ES-I3 (cell line): ENCODE data around the gene APRT.
"Not testable (repeated sequence)": the region's sequence is repeated elsewhere in the genome, so short reads cannot be mapped to it uniquely, and the experiment has no call there.

Experiments
- H3K36me3 ChIP-seq: 2 replicates; pipeline ENCODE4 v1.6.1; 2013; ENCODE audit warnings: mild to moderate bottlenecking, low read length, control low read depth, moderate library complexity; ENCODE audit not compliant: insufficient read depth
- H3K4me1 ChIP-seq: 2 replicates; pipeline ENCODE4 v1.6.1; 2013; ENCODE audit warnings: mild to moderate bottlenecking, control low read depth, low read length; ENCODE audit not compliant: insufficient read depth
- H3K9ac ChIP-seq: 2 replicates; pipeline ENCODE4 v1.6.1; 2013; ENCODE audit warnings: low read depth, mild to moderate bottlenecking, low read length, moderate library complexity
- H3K9me3 ChIP-seq: 2 replicates; pipeline ENCODE4 v1.6.1; 2013; ENCODE audit warnings: mild to moderate bottlenecking, low read length, moderate library complexity; ENCODE audit not compliant: control insufficient read depth, insufficient read depth

APRT gene

DNA sequence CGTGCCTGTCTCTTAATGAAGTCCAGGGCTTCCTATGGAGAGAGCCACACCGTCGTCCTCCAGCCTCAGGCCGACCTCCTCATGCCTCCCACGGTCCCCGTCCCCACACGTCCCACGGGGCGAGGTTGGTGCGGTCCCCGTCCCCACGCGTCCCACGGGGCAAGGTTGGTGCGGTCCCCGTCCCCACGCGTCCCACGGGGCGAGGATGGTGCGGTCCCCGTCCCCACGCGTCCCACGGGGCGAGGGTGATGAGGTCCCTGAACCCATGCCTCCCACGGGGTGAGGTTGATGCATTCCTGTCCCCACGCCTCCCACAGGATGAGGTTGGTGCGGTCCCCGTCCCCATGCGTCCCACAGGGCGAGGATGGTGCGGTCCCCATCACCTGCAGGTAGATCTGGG, 24.1 kb upstream of the APRT start:
- H3K36me3 ChIP-seq, result no peaks in the 10 kb centered on the region

DNA sequence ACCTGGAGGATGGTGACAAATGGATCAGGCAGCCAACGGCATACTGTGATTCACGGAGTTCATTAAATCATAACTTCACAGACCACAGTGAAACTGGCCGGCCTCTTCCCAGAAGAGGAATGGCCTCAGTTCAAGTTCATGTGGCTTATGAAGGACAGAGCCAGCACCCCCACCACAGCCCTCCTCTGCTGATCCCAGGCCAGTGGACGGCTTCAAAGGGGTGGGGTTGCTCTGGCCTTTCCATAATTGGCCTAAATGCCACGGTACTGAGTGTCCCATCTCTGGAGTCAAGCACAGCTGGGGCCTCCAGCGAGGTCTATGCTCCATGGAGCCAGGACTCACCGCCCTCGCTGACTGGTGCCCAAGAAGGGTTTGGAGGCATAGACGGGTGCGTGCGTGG, 23.7 kb upstream of the APRT start:
- H3K9ac ChIP-seq, result no peak overlapping the region
- H3K36me3 ChIP-seq, result no peaks in the 10 kb centered on the region
- H3K4me1 ChIP-seq, result no peaks in the 10 kb centered on the region
- H3K9me3 ChIP-seq, result no peaks in the 10 kb centered on the region

More for the DNA sequence above, 24.1 kb upstream of the APRT start:
- H3K4me1 ChIP-seq, result no peaks in the 10 kb centered on the region
- H3K9me3 ChIP-seq, result no peaks in the 10 kb centered on the region
- no peak overlapping the region for H3K9ac ChIP-seq

DNA sequence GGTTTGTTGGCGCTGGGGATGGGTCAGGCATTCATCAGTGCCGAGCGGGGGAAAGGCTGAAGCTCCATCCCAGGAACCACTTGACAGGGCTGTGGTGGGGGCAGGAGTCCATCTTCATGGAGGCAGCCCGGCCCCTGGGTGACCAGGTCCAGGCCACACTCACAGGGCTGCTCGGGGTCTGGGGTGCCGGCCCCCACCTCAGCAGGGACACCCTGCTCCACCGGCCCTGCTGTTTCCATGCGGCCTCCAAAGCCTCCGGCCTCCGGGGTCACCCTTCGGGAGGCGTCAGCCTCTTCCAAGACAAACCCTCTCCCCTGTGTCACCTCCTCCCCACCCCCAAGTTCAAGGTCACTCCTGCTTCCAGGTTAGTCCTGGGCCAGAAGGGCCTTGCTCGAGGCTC, 22.9 kb upstream of the APRT start:
- Histone ChIP-seq H3K9me3 (no peaks in the 10 kb centered on the region), H3K4me1 (no peaks in the 10 kb centered on the region), H3K9ac (no peak overlapping the region), H3K36me3 (no peaks in the 10 kb centered on the region)

DNA sequence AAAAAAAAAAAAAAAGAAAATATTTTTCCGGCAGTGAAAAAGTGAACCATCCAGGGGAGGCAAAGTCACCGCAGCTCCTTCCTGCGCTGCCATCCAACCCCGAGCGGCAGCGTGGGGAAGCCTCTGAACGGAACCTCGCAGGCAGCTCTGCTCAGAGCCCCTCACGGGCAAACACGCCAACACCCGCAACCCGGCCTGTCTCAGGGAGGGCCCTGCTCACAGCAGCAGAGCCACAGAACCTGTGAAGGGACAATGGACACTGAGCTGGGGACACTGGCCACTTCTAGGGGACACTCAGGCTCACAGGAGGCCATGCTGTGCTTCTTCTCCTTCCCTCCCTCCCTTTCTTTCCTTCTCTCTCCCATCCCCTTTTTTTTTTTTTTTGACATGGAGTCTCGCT, 21.4 kb upstream of the APRT start:
- Histone ChIP-seq H3K9me3 (no peaks in the 10 kb centered on the region), H3K9ac (no peak overlapping the region), H3K36me3 (no peaks in the 10 kb centered on the region), H3K4me1 (no peaks in the 10 kb centered on the region)

DNA sequence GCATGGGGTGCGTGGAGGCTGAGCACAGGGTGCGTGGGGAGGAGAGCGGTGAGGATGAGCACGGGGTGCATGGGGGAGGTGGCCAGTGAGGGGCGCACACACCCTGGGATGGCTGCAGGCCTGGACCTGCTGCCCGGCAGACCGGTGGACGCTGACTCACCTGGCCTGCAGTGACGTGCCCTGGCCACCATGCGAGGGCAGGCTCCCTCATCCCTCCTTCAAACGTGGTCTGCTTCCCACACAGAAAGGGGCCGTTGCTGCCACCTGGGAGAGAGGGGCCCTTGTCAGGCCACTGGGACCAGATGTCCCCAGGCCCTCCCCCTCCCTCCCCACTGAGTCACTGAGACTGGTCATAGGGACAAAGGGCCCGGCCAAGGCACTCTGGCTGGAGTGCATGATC, 20.1 kb upstream of the APRT start:
- H3K9me3 ChIP-seq, result no peaks in the 10 kb centered on the region
- no peaks in the 10 kb centered on the region for H3K36me3 ChIP-seq
- H3K4me1 ChIP-seq, result no peaks in the 10 kb centered on the region
- H3K9ac ChIP-seq, result no peak overlapping the region

DNA sequence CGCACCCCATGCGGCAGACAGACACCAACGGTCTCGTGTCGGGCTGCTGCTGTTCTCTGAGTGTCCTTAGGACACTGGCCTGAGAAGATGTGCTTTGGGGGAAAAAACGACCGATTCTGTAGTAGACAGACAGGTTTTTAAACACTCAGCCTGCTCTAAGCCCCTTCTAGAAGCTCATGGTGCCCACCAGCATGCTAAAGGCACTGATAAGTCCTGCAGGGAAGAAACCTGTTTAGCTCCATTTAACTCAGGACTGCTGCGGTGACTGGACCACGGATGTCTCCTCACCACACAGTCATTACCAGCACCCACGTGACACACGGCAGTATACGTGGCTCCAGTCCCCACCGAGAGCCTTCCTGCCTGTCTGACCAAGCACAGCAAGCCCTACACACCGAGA, 19.1 kb upstream of the APRT start:
- Histone ChIP-seq H3K9ac (no peak overlapping the region), H3K9me3 (no peaks in the 10 kb centered on the region), H3K4me1 (no peaks in the 10 kb centered on the region), H3K36me3 (no peaks in the 10 kb centered on the region)

DNA sequence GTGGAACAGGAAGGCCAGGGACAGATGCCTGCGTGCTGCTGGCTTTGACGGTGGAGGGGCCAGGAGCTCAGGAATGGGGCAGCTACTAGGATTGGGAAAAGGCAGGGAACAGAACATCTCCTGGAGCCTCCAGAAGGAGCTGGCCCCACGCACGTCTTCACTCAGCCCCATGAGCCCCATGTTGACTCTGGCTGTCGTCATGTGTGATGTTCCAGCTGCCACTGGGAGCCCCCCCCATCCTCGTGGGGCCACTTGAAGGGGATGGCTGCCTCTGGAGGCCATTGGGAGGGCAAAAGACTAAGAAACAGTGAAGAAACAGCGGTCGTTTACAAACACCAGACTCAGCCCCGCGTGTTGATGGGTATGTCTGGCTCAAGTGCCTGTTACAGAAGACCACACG, 18.5 kb upstream of the APRT start:
- Histone ChIP-seq H3K4me1 (no peaks in the 10 kb centered on the region), H3K36me3 (no peaks in the 10 kb centered on the region), H3K9me3 (no peaks in the 10 kb centered on the region), H3K9ac (no peak overlapping the region)

DNA sequence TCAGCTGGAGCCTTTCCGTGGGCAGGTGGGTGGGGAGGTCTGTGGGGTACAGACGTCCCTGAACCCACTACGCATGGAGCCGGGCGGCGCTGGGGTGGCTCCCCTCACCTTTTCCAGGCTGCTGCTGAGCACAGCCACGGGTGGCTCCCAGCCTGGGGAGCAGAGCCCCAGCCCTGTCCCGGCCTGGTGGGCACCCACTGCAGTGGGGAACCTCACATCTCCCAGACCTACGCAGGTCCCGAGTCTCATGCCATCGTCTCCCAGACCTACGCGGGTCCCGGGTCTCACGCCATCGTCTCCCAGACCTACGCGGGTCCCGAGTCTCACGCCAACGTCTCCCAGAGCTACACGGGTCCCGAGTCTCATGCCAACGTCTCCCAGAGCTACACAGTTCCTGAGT, 17.0 kb upstream of the APRT start:
- Histone ChIP-seq H3K9ac (no peak overlapping the region), H3K4me1 (no peaks in the 10 kb centered on the region), H3K36me3 (no peaks in the 10 kb centered on the region; the same call in 1 of the 2 replicates)

DNA sequence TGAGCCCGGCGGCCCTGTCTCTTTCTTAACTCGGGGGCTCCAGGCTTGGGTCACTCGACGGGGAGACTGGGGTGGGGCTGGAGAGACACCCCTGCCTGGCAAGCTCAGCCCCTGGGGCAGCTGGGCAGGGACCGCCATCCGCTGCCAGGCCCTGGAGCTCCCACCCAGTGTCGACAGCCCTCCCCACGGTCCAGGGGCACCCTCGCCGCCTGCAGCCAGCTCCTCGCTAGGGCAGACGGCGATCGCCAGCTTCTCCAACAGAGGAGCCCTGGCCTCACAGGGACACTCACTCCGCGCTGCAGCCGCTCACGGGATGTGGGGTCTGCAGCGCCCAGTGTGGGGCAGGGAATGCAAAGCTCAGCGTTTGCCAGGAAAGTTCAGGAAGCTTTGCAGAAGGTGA, 16.0 kb upstream of the APRT start:
- H3K9ac ChIP-seq, result no peak overlapping the region
- H3K4me1 ChIP-seq, result no peaks in the 10 kb centered on the region
- no peaks in the 10 kb centered on the region for H3K9me3 ChIP-seq
- H3K36me3 ChIP-seq, result no peaks in the 10 kb centered on the region; the same call in 1 of the 2 replicates

More for the DNA sequence above, 17.0 kb upstream of the APRT start:
- no peaks in the 10 kb centered on the region for H3K9me3 ChIP-seq

DNA sequence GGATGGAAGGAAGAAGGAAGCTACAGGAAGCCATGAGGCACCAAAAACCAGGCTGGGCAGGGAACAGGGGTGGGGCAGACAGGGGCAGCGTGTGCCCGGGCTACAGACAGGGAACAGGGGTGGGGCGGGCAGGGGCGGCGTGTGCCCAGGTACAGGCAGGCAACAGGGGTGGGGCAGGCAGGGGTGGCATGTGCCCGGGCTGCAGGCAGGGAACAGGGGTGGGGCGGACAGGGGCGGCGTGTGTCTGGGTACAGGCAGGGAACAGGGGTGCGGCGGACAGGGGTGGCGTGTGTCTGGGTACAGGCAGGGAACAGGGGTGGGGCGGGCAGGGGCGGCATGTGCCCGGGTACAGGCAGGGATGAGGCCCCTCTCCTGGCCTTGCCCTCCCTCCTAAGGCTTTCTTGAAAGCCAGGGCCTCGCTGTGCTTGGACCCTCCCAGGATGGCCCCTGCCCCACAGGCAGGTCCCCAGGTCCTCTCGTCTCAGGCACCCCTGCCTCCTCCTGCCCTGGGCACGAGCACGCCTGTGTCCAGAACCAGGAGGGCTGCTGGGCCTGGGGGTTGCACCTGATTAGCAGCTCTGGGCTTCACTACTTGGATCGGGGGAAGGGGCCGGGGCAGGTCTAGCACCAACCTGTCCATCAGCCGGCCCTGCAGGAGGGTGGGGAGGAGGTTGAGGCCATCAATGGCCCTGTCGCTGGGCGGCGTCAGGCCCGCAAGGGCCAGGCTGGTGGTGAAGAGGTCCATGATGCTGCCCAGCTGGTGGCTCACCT, 14.5 kb upstream of the APRT start:
- no peak overlapping the region for H3K9ac ChIP-seq
- H3K4me1 ChIP-seq, result no peaks in the 10 kb centered on the region
- H3K9me3 ChIP-seq, result no peaks in the 10 kb centered on the region
- H3K36me3 ChIP-seq, result no peaks in the 10 kb centered on the region; the same call in 1 of the 2 replicates

DNA sequence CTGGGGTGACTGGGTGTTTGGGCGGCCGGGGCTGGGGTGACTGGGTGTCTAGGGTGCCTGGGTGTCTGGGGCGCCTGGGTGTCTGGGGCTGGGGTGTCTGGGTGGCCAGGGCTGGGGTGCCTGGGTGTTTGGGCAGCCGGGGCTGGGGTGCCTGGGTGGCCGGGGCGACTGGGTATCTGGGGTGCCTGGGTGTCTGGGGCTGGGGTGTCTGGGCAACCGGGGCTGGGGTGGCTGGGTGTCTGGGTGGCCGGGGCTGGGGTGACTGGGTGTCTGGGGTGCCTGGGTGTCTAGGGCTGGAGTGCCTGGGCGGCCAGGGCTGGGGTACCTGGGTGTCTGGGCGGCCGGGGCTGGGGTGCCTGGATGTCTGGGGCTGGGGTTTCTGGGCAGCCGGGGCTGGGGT, 13.4 kb upstream of the APRT start:
- Histone ChIP-seq H3K4me1 (no peaks in the 10 kb centered on the region), H3K9ac (no peak overlapping the region), H3K9me3 (no peaks in the 10 kb centered on the region), H3K36me3 (no peaks in the 10 kb centered on the region; the same call in 1 of the 2 replicates)

DNA sequence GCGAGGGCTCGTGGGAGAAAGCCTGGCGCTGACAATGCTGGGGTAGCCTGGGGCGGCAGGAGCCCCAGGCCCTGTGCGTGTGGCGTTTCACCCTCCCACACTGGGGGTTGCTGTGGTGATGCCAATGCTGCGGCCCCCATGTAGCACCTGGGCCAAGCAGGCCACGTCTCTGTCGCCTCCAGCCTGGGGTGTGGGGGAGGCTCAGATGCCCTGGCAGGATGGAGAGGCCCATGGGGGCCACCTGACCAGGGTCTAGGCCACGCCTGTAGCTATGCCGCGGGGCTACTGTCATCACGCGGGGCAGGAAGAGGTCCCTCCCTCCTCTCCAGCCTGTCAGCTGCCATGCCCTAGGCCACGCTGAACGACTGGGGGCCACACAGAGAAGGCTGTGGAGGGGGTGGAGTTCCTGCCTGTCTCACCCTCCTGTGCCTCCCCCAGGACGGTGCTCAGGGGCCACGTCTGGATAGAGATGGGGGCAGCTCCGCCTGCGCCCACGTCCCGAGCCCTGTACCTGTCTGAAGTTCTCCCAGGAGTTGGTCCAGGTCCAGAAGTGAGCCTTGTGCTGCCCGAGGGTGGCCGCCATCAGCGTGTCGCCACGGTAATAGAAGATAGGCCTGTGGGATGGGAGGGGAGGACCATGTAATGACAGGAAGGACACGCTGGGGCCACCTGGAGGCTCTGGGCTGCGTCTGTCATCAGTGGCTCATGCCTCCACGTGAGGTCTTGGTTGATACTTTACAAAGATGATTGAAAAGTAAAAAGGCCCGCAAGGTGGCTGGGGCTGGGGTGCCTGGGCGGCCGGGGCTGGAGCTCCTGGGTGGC, 12.7 kb upstream of the APRT start:
- Histone ChIP-seq H3K9me3 (no peaks in the 10 kb centered on the region), H3K9ac (no peak overlapping the region), H3K4me1 (no peaks in the 10 kb centered on the region), H3K36me3 (no peaks in the 10 kb centered on the region; the same call in 1 of the 2 replicates)

DNA sequence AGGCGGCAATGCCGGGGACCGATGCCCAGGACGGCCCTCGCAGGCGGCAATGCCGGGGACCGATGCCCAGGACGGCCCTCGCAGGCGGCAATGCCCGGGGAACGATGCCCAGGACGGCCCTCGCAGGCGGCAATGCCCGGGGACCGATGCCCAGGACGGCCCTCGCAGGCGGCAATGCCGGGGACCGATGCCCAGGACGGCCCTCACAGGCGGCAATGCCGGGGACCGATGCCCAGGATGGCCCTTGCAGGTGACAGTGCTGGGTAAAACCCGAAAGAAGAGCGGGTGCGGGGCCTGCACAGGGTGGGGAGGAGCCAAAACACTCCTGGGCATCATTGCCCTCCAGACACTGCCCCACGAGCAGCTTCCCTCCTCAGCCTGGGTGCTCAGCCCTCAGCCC, 11.9 kb upstream of the APRT start:
- not testable (repeated sequence) for H3K9ac ChIP-seq, H3K36me3 ChIP-seq, H3K9me3 ChIP-seq, H3K4me1 ChIP-seq

DNA sequence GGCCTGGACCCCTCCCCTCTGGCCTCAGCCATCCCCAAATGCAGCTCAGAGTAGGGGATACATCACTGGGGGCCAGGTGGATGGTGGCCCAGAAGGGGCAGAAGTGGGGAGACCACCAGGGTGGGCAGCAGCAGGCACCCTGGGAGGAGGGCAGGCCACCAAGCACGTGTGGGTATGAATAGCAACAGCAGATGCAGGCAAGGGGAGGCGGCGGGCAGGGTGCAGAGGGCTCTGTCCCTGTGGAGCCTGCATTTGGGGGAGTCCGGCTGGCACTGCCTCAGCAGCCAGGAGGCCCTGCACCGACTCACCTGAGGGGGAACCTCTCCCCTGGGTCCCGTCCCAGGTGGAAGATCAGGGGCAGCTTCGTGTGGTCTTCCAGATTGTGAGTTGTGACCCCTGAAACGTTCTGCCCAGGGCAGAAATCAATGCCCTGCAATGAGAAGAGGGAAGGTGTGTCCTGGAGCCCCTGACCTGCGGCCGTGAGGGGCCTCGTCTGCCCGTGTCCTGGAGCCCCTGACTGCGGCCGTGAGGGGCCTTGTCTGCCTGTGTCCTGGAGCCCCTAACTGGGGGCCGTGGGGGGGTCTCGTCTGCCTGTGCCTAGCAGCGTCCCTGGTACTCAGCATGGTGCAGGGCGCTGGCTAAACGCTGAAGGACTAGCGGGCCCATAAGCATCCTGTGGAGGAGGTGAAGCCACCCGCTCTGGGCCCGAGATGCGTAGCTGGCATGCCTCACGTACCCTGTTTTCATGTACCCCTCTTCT, 10.7 kb upstream of the APRT start:
- H3K9me3 ChIP-seq, result no peaks in the 10 kb centered on the region
- no peaks in the 10 kb centered on the region; the same call in 1 of the 2 replicates for H3K4me1 ChIP-seq
- H3K9ac ChIP-seq, result no peak overlapping the region
- no peaks in the 10 kb centered on the region; the same call in 1 of the 2 replicates for H3K36me3 ChIP-seq
